Lower lobe of right lung (tissue), 2 donors: ENCODE results near the gene UBXN7. TPM values are rescaled to one million over a fixed set of nuclear protein-coding genes. Genes with fewer than 3 reads are reported as not detected.
"Not testable (repeated sequence)": the region's sequence is repeated elsewhere in the genome, so short reads cannot be mapped to it uniquely, and the experiment has no call there.

ENCODE experiments used
- ATAC-seq, 2 donors: fragments of 200-7000 bp; cut with Tn5 transposase; one replicate each; pipeline ENCODE4 v1.9.1; 2020 to 2022; ENCODE audit warnings: mild to moderate bottlenecking in 2 of 2, moderate library complexity in 2 of 2
- DNase-seq: peaks from one replicate; pipeline ENCODE4 v3.0.0-alpha.2; 2020
- H3K27ac ChIP-seq: fragments of 200-600 bp; one replicate; pipeline ENCODE4 v1.8.0; 2022
- H3K27me3 ChIP-seq: fragments of 200-600 bp; one replicate; pipeline ENCODE4 v1.8.0; 2022; ENCODE audit warnings: low read depth
- H3K36me3 ChIP-seq: fragments of 200-600 bp; one replicate; pipeline ENCODE4 v1.8.0; 2022; ENCODE audit warnings: mild to moderate bottlenecking
- H3K4me1 ChIP-seq: fragments of 200-600 bp; one replicate; pipeline ENCODE4 v1.8.0; 2022
- H3K4me3 ChIP-seq: fragments of 200-600 bp; one replicate; pipeline ENCODE4 v1.8.0; 2022; ENCODE audit warnings: mild to moderate bottlenecking
- H3K9me3 ChIP-seq: fragments of 200-600 bp; one replicate; pipeline ENCODE4 v1.8.0; 2022
- CTCF ChIP-seq: fragments of 200-600 bp; IDR thresholded peaks from one replicate; pipeline ENCODE4 v1.8.0; 2022; ENCODE audit warnings: antibody characterized with exemption, mild to moderate bottlenecking
- intact Hi-C: fragments of 100-400 bp; cut with DNase I; formaldehyde crosslinking; loops from one replicate; pipeline ENCODE4 v1.11.0; 2022
- total RNA-seq: library from RNA; stranded (reverse); fragmentation: NEBNext Ultra II Directional; extraction: Animal tissue kit (Norgen Biotek cat#: 25700); gene quantifications from one replicate; pipeline ENCODE4 v1.2.1, GENCODE V29; 2021
- donor health status: DM: no; HTN: yes; CAD: no; lungs with severe emphysema.

UBXN7 gene
- total RNA-seq, 1 donor from 2014 or later: 56.2 TPM

GRCh38 chr3:196344663-196345062 lies 87.6 kb downstream of the UBXN7 start:
- Histone ChIP-seq H3K4me3 (no peak overlapping the region), H3K27ac (no peak overlapping the region), H3K9me3 (no peaks in the 10 kb centered on the region), H3K27me3 (no peaks in the 10 kb centered on the region), H3K4me1 (no peaks in the 10 kb centered on the region), H3K36me3 (peaks cover 3% of the 10 kb centered on the region)
- intact Hi-C loops: no loop called here
- no peak for TF ChIP-seq CTCF
- DNase-seq (no peak), ATAC-seq (peak; percentile 51 to 62)

GRCh38 chr3:196343917-196344316 lies 88.3 kb downstream of the UBXN7 start:
- H3K4me1 ChIP-seq, H3K27ac ChIP-seq, ATAC-seq, H3K4me3 ChIP-seq, DNase-seq, H3K9me3 ChIP-seq, intact Hi-C loops, H3K36me3 ChIP-seq, H3K27me3 ChIP-seq: not testable (repeated sequence)

- ATAC-seq (peak; percentile 52 to 64), DNase-seq (no peak)
- no peak overlapping the region for H3K27ac ChIP-seq
- no peak for TF ChIP-seq CTCF
- intact Hi-C loops: no loop called here
- no peaks in the 10 kb centered on the region for H3K36me3 ChIP-seq
- H3K27me3 ChIP-seq: no peaks in the 10 kb centered on the region
- no peaks in the 10 kb centered on the region for H3K4me1 ChIP-seq
- H3K4me3 ChIP-seq: no peak overlapping the region
- H3K9me3 ChIP-seq: no peaks in the 10 kb centered on the region
Measured at GRCh38 chr3:196341137-196341536, 91.1 kb downstream of the UBXN7 start.

- H3K36me3 ChIP-seq: no peaks in the 10 kb centered on the region
- intact Hi-C loops: no loop called here
- no peaks in the 10 kb centered on the region for H3K4me1 ChIP-seq
- no peaks in the 10 kb centered on the region for H3K9me3 ChIP-seq
- no peak for DNase-seq
- no peak for ATAC-seq
- no peak overlapping the region for H3K27ac ChIP-seq
- H3K4me3 ChIP-seq: no peak overlapping the region
- TF ChIP-seq CTCF: no peak
- no peaks in the 10 kb centered on the region for H3K27me3 ChIP-seq
Measured at GRCh38 chr3:196340466-196340865, 91.8 kb downstream of the UBXN7 start.

DNA sequence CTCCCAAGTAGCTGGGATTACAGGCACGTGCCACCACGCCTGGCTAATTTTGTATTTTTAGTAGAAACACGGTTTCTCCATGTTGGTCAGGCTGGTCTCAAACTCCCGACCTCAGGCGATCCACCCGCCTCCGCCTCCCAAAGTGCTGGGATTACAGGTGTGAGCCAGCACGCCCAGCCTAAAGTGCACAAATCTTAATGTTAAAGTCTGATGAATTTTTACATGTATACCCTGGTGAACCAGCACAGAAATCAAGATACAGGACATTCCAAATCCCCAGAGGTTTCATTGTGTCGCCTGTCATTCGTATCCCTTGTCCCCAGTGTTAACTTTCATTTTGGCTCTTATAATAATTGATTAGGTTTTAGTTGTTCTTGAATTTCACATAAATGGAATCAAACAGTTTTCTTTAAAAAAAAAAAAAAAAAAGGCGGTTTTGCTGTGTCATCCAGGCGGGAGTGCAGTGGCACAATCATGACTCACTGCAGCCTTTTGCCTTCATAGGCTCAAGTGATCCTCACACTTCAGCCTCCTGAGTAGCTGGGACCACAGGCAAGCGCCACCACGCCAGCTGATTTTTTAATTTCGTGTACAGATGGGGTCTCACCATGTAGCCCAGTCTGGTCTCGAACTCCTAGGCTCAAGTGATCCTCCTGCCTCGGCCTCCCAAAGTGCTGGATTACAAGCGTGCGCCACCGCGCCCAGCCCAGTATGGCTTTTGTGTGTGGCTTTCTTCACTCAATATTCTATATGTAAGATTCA lies 92.6 kb downstream of the UBXN7 start:
- TF ChIP-seq CTCF: no peak
- Histone ChIP-seq H3K9me3 (no peaks in the 10 kb centered on the region), H3K36me3 (no peaks in the 10 kb centered on the region), H3K27ac (no peak overlapping the region), H3K27me3 (no peaks in the 10 kb centered on the region), H3K4me1 (no peaks in the 10 kb centered on the region), H3K4me3 (no peak overlapping the region)
- intact Hi-C loops: no loop called here
- ATAC-seq (peak in 1 of 2 donors; percentile 51), DNase-seq (no peak)

- no peak for DNase-seq
- H3K4me1 ChIP-seq: no peaks in the 10 kb centered on the region
- no peaks in the 10 kb centered on the region for H3K36me3 ChIP-seq
- no peak for ATAC-seq
- no peak overlapping the region for H3K4me3 ChIP-seq
- no peaks in the 10 kb centered on the region for H3K27me3 ChIP-seq
- intact Hi-C loops: no loop called here
- TF ChIP-seq CTCF: no peak
- H3K27ac ChIP-seq: no peak overlapping the region
- no peaks in the 10 kb centered on the region for H3K9me3 ChIP-seq
Measured at GRCh38 chr3:196339044-196339443, 93.2 kb downstream of the UBXN7 start.
